Measurements from ENCODE around the gene SRPK3.

Gene SRPK3

GRCh38 chrX:153781428-153782047 is 697 bp downstream of the SRPK3 start:
- DNase-seq = peak in 3 of 56 donors; percentile 6 to 21 (median 16)

DNA sequence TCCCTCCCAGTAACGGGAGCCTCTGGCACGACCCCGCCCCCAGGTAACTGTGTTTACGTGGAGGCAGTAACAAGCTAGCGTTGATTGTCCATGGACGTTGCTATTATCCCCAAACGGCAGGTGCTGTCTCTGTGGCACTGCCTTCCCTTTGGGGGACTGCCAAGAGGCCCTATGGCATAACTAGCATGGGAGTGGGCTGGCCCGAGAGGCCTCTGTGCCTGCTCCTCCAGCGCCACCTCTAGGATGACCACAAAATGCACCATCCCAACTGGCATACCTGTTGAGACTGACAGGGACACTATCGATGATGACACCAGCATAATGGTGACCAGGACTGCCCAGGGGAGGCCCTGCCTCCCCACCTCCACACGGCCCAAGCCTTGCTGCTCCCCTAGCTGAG is 1.5 kb downstream of the SRPK3 start:
- peak in 15 of 56 donors; percentile 2 to 38 (median 20) for DNase-seq

DNA sequence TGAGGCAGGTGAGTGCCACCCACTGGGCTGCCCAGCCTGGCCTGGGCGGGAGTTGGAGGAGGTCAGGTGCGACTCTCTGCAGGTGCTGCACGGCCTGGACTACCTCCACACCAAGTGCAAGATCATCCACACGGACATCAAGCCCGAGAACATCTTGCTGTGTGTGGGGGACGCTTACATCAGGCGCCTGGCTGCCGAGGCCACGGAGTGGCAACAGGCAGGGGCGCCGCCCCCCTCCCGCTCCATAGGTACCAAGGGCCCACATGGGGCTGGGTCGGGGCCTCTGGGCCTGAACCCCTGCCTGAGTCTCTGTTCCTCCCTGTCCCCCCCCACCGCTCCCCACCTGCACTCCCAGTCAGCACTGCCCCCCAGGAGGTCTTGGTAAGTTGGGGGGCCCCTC is 2.0 kb downstream of the SRPK3 start:
- DNase-seq = no peak

- no peak for DNase-seq
Measured at GRCh38 chrX:153783378-153784013, 2.7 kb downstream of the SRPK3 start.

- no peak for DNase-seq
Measured at GRCh38 chrX:153784325-153784967, 3.6 kb downstream of the SRPK3 start.

GRCh38 chrX:153786669-153787068 is 5.8 kb downstream of the SRPK3 start:
- DNase-seq = peak in 1 of 56 donors; percentile 6

DNA sequence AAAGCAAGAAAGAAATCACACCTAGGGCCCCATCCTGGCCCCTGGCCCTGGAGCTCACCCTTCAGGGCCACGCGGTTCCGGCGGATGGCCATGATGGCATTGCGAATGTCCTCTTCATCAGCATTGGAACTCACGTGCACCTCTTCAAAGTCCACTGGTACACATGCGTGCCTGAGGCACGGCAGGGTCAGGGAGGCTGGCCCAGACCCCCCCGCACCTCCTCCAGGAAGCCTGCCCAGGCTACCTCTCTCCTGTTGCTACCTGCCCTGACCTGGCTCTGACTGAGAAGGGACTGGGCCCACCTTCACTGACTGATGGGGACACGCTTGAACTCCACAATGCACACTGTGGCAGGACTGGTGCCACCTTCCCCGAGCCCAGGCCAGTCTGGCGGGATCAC is 8.8 kb downstream of the SRPK3 start:
- no peak for DNase-seq

DNA sequence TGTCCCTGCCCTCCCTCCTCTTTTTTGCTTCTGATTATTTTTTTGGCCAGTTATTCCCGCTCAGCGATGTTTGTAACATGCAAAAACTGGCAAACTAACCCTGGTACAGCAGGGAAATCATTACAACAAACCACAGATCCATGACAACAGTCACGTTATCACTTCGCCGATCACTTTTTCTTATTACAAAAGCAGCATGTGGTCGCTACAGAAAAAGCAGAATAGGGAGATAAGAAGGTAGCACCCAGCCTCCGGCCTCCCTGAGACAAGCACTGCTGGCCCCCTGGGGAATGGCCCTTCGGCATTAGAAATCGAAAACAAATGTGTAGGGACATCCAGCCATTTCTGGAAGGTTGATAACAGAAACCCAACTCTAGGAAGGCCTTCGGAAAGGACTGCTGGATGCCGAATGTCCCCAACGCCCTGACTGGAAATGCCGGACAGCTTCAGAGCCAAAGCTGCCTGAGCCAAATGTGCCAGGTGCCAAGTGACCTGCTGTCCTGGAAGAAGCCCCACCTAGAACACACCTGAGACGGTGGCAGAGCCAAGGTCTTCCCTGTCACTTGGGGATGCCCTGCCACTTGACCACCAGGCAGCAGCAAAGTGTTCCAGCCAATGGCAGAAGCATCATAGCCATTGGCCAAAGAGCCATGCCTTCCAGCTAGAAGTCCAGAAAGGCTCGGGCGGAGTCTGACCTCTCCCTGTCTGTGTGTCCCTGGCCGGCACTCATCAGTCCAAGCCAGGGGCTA is 10.4 kb downstream of the SRPK3 start:
- DNase-seq = no peak

DNA sequence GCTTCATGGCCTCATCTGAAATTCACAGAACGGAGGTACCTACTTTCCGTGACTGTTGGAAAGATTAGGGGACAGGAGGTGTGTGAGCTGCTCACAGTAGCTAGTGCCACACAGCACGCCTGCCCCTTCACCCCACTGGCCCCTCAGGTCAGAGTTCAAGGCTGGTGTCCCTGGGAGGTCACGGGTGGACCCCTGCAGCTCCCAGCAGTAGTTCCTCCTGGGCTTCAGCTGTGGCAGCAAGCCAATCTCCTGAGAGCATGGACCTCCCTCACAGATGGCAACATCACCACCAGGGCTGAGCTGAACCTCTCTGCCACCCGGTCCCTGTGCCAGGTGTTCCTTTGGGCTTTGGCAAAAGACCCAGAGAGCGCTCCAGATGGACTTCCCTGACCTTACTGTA is 11.5 kb downstream of the SRPK3 start:
- no peak for DNase-seq

GRCh38 chrX:153793291-153793690 is 12.4 kb downstream of the SRPK3 start:
- no peak for DNase-seq

DNA sequence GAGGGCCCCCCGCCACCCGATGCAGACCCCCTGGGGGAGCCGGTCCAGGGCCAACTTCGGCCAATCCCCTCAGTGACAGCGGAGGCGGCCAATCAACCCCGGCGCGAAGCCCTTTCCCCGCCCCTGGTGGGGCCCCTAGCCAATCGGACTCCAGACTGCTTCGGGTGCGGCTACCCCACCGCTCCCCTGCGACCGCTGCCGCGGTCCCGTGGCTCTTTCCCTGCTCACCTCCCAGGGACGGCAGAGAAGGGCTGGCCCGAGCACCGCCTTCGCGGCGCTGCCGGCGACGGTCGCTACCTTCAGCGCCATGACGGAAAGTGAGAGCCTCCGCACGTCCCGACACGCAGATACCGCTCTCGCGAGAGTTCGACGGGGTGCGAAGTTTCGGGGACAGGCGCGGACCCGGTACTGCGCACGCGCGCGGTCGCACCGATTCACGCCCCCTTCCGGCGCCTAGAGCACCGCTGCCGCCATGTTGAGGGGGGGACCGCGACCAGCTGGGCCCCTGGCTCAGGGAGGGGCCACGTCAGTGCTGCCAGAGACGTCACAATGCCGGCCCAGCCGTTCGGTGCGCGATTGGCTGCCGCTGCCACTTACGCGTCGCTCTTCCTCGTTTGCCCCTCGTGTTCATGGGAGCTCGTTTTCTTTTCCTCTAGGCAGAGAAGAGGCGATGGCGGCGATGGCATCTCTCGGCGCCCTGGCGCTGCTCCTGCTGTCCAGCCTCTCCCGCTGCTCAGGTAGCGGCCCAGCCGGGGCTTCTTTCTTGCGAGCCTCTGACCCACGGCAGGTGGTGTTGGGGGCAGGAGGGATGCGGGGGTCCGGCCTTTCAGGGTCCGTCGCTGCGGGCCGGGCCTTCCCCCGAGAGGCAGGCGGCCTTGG is 13.4 kb downstream of the SRPK3 start, which contains the start of the genes IDH3G and SSR4:
TSS of gene IDH3G (minus strand) at position 358 of the 879 bp plus-strand sequence. CDS start at position 309, 49 bp downstream.
TSS of gene SSR4 (plus strand) at position 651 of the 879 bp plus-strand sequence. CDS start at position 671, 20 bp downstream.
- peak; percentile 15 to 94 (median 84) for DNase-seq

DNA sequence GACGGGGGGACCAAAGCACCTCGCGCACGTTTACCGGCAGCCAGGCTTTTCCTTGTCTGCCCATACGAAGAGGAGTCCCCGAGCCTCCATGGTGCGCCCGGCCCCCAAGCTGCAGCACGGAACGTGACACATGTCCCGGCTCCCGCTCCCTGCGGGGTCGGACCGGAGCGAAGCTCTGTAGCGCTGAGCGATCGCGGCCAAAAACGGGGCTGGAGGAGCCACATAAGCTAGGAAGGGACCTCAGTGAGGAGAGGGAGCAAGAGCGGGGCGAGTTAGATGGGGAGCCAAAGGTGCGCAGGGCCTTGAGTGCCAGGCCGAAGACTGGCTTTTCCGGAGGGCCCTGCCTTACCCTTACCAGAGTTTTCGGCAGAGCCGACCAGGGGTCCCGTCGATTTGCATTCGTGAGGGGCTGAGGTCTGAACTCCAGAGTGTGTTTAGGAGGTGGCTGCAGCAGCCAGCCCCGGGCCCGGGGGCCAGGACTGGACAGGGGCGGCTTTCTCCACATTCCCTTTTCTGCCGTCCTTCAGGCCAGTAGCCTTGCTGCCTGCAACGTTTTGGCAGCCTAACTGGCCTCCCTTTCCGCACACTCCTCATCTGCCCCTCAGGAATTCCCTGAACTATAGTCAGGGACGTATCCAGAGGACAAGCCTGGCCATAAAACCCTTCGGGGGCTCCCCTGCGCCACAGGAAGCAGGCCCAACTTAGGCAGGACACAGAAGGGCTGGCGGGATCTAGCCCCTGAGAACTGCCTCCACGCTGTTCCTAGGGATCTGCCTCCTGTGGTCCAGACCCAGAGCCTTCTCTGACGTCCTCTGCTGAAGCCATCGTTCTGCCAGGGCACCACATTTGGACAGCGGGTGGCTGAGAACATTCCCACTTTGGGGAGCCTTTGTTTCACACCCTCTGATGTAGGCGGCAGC is 14.3 kb downstream of the SRPK3 start:
- no peak for DNase-seq

DNA sequence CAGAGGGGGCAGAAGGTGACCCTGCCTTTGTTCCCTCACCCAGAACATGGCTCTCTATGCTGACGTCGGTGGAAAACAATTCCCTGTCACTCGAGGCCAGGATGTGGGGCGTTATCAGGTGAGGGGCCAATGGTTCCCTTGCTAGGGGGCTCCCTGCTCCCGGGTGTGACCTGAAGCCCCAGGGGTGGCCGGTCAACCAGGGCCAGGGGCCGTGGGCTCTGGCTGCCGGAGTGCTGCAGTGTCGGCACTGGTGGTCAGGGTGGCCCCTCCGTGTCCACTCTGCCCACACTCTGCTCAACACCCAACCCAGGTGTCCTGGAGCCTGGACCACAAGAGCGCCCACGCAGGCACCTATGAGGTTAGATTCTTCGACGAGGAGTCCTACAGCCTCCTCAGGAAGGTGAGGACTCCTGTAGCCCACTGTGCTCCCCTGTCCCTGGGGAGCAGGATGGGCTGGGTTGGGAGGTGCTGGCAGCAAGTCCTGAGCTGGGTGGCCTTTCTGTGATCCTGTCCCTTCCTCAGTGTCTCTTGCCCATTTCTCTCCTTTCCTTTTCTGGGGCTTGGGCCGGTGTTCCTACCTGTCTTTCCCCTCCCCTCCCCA is 16.7 kb downstream of the SRPK3 start:
- no peak for DNase-seq

DNA sequence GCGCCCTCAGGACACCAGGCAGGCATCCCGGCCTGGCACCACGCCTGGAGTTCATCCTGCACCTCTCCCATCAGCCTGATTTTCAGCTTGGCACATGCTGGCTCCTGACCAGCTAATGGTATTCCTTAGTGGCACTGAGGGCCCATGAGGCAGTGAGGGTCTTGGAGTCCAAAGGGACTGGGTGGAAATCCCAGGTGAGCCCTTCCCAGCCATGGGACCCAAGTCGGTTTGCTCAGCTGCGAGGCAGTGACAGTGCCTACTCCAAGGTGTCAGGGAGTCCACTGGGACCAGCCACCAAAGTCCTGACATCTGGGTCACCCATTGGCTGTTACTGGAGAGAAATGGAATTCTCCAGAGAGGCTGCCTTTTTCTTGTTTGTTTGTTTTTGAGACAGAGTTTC is 18.5 kb downstream of the SRPK3 start:
- no peak for DNase-seq

GRCh38 chrX:153800177-153800722 is 19.4 kb downstream of the SRPK3 start:
- peak in 11 of 56 donors; percentile 1 to 43 (median 20) for DNase-seq

- no peak for DNase-seq
Measured at GRCh38 chrX:153800746-153801145, 19.9 kb downstream of the SRPK3 start.

DNA sequence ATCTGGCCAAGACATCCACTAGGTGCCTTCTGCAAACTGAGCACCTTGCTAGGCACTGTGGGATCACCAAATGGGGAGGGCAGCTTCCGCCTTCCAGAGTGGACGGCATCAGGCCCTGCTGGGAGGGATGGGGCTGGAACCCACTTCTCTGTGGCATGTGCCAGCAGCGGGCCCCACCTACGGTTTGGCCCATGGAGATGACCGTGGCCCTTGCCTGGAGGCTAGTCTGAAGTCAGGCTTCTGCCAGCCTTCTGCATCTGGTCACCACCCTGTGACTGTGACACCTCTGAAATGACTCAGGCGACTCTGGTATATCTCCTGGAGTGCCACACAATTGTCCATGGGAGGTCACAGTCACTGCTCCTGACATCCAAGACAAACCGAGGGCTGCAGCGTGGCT is 20.8 kb downstream of the SRPK3 start:
- no peak for DNase-seq

DNA sequence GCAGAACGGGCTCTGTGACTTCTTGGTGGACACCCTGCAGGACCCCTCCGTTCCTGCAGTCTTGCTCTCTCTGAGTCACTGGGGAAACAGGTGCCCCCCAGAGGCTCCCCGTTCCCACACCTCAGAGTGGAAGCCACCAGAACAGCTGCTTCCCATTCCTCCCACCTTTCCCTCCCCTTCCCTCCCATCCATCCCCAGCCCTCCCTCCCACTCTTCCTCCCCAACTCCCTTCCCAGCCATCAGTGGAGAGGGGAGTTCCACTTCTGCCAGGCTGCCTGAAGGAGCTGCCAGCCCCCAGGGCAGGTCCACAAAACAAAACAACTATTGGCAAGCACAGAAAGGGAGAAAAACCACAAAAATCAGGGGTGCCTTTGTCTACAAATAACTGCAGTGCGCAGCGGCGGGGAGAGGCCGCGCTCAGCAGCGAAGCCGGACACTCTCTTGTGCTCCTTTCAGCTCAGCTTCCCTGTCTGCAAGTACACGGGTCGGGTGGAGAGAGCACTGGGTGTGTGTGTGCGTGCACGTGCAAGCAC is 21.7 kb downstream of the SRPK3 start:
- no peak for DNase-seq
